Gastroesophageal sphincter (tissue), 3 donors: Measurements from ENCODE around the gene GSTCD.

Experiments used
- POLR2A ChIP-seq, 2 donors: fragments of 450-650 bp; IDR thresholded peaks; one replicate each; pipeline ENCODE4 v1.6.1; 2017; ENCODE audit warnings: antibody characterized with exemption in 2 of 2, mild to moderate bottlenecking in 2 of 2, moderate library complexity in 1 of 2
- TF ChIP-seq, protein P1 (sequence below), 4 experiments: fragments of 200-600 bp in 2 of 4; fragments of 450-650 bp in 2 of 4; sonication (generic) in 1 of 4; IDR thresholded peaks; one replicate each; pipeline ENCODE4 v1.5.1; 2017 to 2019; ENCODE audit warnings: antibody characterized with exemption in 4 of 4, mild to moderate bottlenecking in 2 of 4, moderate library complexity in 2 of 4

DNA sequence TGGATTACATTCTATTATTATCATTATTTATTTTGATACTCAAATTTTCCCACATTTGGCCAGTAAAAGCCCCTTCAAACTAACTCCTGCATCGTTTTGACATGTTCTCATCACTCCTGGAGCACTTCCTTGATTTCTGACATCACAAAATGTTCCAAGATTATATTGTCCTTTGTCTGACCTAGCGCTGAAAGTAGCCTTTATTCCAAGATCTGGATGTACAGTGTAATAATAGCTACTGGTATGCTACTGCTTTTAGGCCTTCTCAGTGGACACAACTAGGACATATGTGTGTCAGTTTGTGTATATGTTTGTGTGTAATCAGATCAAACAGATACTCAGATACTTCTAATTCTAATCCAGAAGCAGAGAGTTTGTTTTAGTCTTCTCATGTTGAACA is 76.2 kb downstream of the GSTCD start:
- no peak for TF ChIP-seq POLR2A (IDR thresholded peaks at IDR 0.05)
- TF ChIP-seq, protein P1, sequence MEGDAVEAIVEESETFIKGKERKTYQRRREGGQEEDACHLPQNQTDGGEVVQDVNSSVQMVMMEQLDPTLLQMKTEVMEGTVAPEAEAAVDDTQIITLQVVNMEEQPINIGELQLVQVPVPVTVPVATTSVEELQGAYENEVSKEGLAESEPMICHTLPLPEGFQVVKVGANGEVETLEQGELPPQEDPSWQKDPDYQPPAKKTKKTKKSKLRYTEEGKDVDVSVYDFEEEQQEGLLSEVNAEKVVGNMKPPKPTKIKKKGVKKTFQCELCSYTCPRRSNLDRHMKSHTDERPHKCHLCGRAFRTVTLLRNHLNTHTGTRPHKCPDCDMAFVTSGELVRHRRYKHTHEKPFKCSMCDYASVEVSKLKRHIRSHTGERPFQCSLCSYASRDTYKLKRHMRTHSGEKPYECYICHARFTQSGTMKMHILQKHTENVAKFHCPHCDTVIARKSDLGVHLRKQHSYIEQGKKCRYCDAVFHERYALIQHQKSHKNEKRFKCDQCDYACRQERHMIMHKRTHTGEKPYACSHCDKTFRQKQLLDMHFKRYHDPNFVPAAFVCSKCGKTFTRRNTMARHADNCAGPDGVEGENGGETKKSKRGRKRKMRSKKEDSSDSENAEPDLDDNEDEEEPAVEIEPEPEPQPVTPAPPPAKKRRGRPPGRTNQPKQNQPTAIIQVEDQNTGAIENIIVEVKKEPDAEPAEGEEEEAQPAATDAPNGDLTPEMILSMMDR (IDR thresholded peaks at IDR 0.05), result no peak
